ENCODE results near the gene MBD6. TPM values are rescaled to one million over a fixed set of nuclear protein-coding genes. Genes with fewer than 3 reads are reported as not detected.

The MBD6 gene
- total and polyA plus RNA-seq, 2 of the 4 experiments (the other 2 are of a cell fraction), result 0.90 to 9.3 TPM

GRCh38 chr12:57548488-57548887, 25.9 kb downstream of the MBD6 start:
- no peak overlapping the region for H2BK15ac ChIP-seq (ENCODE audit: low read depth, low read length)
- no peak overlapping the region for H2AFZ ChIP-seq (replicated peaks; ENCODE audit: low read length, poor library complexity)
- H2AK5ac ChIP-seq (ENCODE audit: low read depth, low read length), result no peak overlapping the region
- POLR2A ChIA-PET (ENCODE audit: unreplicated experiment), result no interaction called here
- no peak overlapping the region for H3K4me2 ChIP-seq (ENCODE audit: low read depth, low read length)
- peaks cover 4% of the 10 kb centered on the region for H3K36me3 ChIP-seq (ENCODE audit: control insufficient read depth, insufficient read depth, low read length)
- H3K23ac ChIP-seq (ENCODE audit: low read depth, low read length), result no peak overlapping the region
- H2BK20ac ChIP-seq (ENCODE audit: low read depth, low read length), result no peak overlapping the region
- intact Hi-C loops (cut with micrococcal nuclease) (no loop called here), dilution Hi-C loops (cut with HindIII; ENCODE audit: low sequenced_read_pairs, unreplicated experiment) (no loop called here), in situ Hi-C loops (cut with MboI; ENCODE audit: low sequenced_read_pairs) (no loop called here)
- TF ChIP-seq POLR2A (IDR thresholded peaks at IDR 0.05; ENCODE audit: low read depth, low read length), result no peak
- TF ChIP-seq MAFK (IDR thresholded peaks at IDR 0.05; ENCODE audit: low read depth, low read length), result no peak
- TF ChIP-seq NFE2L2 (IDR thresholded peaks at IDR 0.05; ENCODE audit: low read depth, low read length), result no peak
- TF ChIP-seq BHLHE40 (IDR thresholded peaks at IDR 0.05; ENCODE audit: low read depth, low read length), result no peak
- no peak for TF ChIP-seq ELK1 (IDR thresholded peaks at IDR 0.05; ENCODE audit: borderline replicate concordance, low read depth, low read length)
- TF ChIP-seq RFX5 (IDR thresholded peaks at IDR 0.05; ENCODE audit: low read depth, low read length), result no peak
- no peak for TF ChIP-seq RCOR1 (IDR thresholded peaks at IDR 0.05; ENCODE audit: insufficient replicate concordance, low read length)
- H2BK120ac ChIP-seq (ENCODE audit: low read depth, low read length), result no peak overlapping the region
- ATAC-seq (ENCODE audit: low read depth), result no peak
- H3K4ac ChIP-seq (ENCODE audit: low read depth, low read length), result no peak overlapping the region
- H3K9me1 ChIP-seq (ENCODE audit: insufficient read depth, low read length), result peaks cover 22% of the 10 kb centered on the region
- no peak overlapping the region for H2AK9ac ChIP-seq (replicated peaks; ENCODE audit: low read depth, low read length, poor library complexity)
- H3K18ac ChIP-seq (ENCODE audit: low read depth, low read length), result no peak overlapping the region
- H4K5ac ChIP-seq (ENCODE audit: low read depth, low read length), result no peak overlapping the region
- H3K27me3 ChIP-seq (ENCODE audit: control insufficient read depth, insufficient read depth, low read length), result peaks cover 40% of the 10 kb centered on the region
- H3K4me1 ChIP-seq (ENCODE audit: control insufficient read depth, insufficient read depth, low read length), result peaks cover 12% of the 10 kb centered on the region
- H3K56ac ChIP-seq (ENCODE audit: extremely low read depth, insufficient read depth, low read length), result no peak overlapping the region
- BruUV-seq (replicated peaks), result no TSS peak
- CTCF ChIA-PET, result no interaction called here
- H4K20me1 ChIP-seq (ENCODE audit: insufficient read depth, low read length), result peaks cover 22% of the 10 kb centered on the region
- no peak overlapping the region for H3K27ac ChIP-seq (ENCODE audit: insufficient read depth, low read length)
- no peaks in the 10 kb centered on the region for H3K9me3 ChIP-seq (ENCODE audit: control insufficient read depth, insufficient read depth, low read length)
- DNase-seq, result no peak
- 67% methylated on average over 2 of the region's 2 CpGs; no CpG with 5 or more reads in 1 of the 2 experiments for WGBS, 2 experiments (ENCODE audit: extremely low coverage in 2 of 2, insufficient read length in 1 of 2)
- no peak overlapping the region for H3K9ac ChIP-seq (ENCODE audit: low read depth, low read length)
- peaks cover 17 to 34% of the 10 kb centered on the region in 2 experiments; a peak in 3 of 4 replicates for H3K79me1 ChIP-seq (ENCODE audit: low read depth in 1 of 2, low read length in 2 of 2)
- H4K91ac ChIP-seq (ENCODE audit: insufficient read depth, low read depth, low read length), result no peak overlapping the region
- H2BK5ac ChIP-seq (ENCODE audit: low read depth, low read length, poor library complexity, severe bottlenecking), result no peak overlapping the region
- no peak overlapping the region for H3K14ac ChIP-seq (replicated peaks; ENCODE audit: low read depth, low read length)
- H3K4me3 ChIP-seq (ENCODE audit: insufficient read depth, low read depth, low read length), result no peak overlapping the region
- no peak overlapping the region for H4K8ac ChIP-seq (ENCODE audit: low read depth in 2 of 2, low read length in 2 of 2)
